ENCODE results near the gene TAF1C. TPM values are rescaled to one million over a fixed set of nuclear protein-coding genes. Genes with fewer than 3 reads are reported as not detected.

TAF1C gene
- total and polyA plus RNA-seq, 2 of the 4 experiments (the other 2 are of a cell fraction), result 7.3 to 35.5 TPM

DNA sequence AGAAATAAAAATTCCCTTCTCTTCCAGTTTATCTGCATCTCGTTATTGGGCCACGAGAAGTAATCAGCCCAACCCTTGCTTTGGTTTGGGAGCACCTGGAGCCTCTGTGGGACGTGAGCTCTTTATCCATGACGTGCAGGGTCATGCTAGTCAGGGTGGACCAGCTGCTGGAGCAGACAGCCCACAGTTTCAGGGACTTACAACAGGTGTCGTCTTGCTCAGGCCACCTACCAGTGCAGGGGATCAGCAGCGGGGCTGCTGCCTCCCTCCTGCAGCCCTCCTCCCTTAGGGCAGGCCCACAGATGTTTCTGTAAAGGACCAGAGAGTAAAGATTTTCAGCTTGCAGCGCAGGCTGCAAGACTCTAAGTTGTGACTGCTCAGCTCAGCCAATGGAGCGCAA is 21.0 kb upstream of the TAF1C start:
- no peak for ATAC-seq (ENCODE audit: low read depth)
- H2AFZ ChIP-seq (replicated peaks; ENCODE audit: low read length, poor library complexity), result no peak overlapping the region
- no TSS peak for BruUV-seq (replicated peaks)

More for the DNA sequence above, 21.0 kb upstream of the TAF1C start:
- Histone ChIP-seq H2BK5ac (ENCODE audit: low read depth, low read length, poor library complexity, severe bottlenecking) (no peak overlapping the region), H2BK120ac (ENCODE audit: low read depth, low read length) (no peak overlapping the region), H3K18ac (ENCODE audit: low read depth, low read length) (no peak overlapping the region), H3K9ac (ENCODE audit: low read depth, low read length) (no peak overlapping the region), H3K9me1 (ENCODE audit: insufficient read depth, low read length) (no peaks in the 10 kb centered on the region), H4K20me1 (ENCODE audit: insufficient read depth, low read length) (no peaks in the 10 kb centered on the region), H3K4me2 (ENCODE audit: low read depth, low read length) (no peak overlapping the region), H4K91ac (ENCODE audit: insufficient read depth, low read depth, low read length) (no peak overlapping the region), H3K14ac (replicated peaks; ENCODE audit: low read depth, low read length) (no peak overlapping the region), H3K56ac (ENCODE audit: extremely low read depth, insufficient read depth, low read length) (no peak overlapping the region), H3K9me3 (ENCODE audit: control insufficient read depth, insufficient read depth, low read length) (peaks cover 2% of the 10 kb centered on the region; the same call in 1 of the 2 replicates), H3K4me3 (ENCODE audit: insufficient read depth, low read depth, low read length) (no peak overlapping the region), H4K8ac (ENCODE audit: low read depth in 2 of 2, low read length in 2 of 2) (no peak overlapping the region), H2AK9ac (replicated peaks; ENCODE audit: low read depth, low read length, poor library complexity) (no peak overlapping the region), H3K79me1 (ENCODE audit: low read depth in 1 of 2, low read length in 2 of 2) (no peaks in the 10 kb centered on the region), H2BK15ac (ENCODE audit: low read depth, low read length) (no peak overlapping the region), H2BK20ac (ENCODE audit: low read depth, low read length) (no peak overlapping the region), H2AK5ac (ENCODE audit: low read depth, low read length) (no peak overlapping the region), H4K5ac (ENCODE audit: low read depth, low read length) (no peak overlapping the region), H3K4ac (ENCODE audit: low read depth, low read length) (no peak overlapping the region), H3K36me3 (ENCODE audit: control insufficient read depth, insufficient read depth, low read length) (no peaks in the 10 kb centered on the region), H3K27ac (ENCODE audit: insufficient read depth, low read length) (no peak overlapping the region), H3K4me1 (ENCODE audit: control insufficient read depth, insufficient read depth, low read length) (no peaks in the 10 kb centered on the region), H3K27me3 (ENCODE audit: control insufficient read depth, insufficient read depth, low read length) (peaks cover 35% of the 10 kb centered on the region), H3K23ac (ENCODE audit: low read depth, low read length) (no peak overlapping the region)
- TF ChIP-seq, protein P1, sequence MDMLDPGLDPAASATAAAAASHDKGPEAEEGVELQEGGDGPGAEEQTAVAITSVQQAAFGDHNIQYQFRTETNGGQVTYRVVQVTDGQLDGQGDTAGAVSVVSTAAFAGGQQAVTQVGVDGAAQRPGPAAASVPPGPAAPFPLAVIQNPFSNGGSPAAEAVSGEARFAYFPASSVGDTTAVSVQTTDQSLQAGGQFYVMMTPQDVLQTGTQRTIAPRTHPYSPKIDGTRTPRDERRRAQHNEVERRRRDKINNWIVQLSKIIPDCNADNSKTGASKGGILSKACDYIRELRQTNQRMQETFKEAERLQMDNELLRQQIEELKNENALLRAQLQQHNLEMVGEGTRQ (IDR thresholded peaks at IDR 0.05; ENCODE audit: low read depth, low read length), result no peak
- TF ChIP-seq BHLHE40 (IDR thresholded peaks at IDR 0.05; ENCODE audit: low read depth, low read length), result no peak
- TF ChIP-seq RAD21 (IDR thresholded peaks at IDR 0.05; ENCODE audit: low read length), result no peak
- TF ChIP-seq FOS (IDR thresholded peaks at IDR 0.05; ENCODE audit: low read depth, low read length), result no peak
- no peak for DNase-seq
- in situ Hi-C loops (cut with MboI; ENCODE audit: low sequenced_read_pairs) (no loop called here), dilution Hi-C loops (cut with HindIII; ENCODE audit: low sequenced_read_pairs, unreplicated experiment) (no loop called here), intact Hi-C loops (cut with micrococcal nuclease) (no loop called here)
- WGBS, 2 experiments (ENCODE audit: extremely low coverage in 2 of 2, insufficient read length in 1 of 2), result 43% methylated on average over 4 of the region's 8 CpGs; no CpG with 5 or more reads in 1 of the 2 experiments
- POLR2A ChIA-PET (ENCODE audit: unreplicated experiment), result no interaction called here
- CTCF ChIA-PET, result interaction anchor here (1.0 kb wide), 1 partner anchor 21 kb away, joined by 3 read pairs; the partner anchor contains the start of gene TAF1C
